Measurements from ENCODE around the gene C6.

C6 gene

DNA sequence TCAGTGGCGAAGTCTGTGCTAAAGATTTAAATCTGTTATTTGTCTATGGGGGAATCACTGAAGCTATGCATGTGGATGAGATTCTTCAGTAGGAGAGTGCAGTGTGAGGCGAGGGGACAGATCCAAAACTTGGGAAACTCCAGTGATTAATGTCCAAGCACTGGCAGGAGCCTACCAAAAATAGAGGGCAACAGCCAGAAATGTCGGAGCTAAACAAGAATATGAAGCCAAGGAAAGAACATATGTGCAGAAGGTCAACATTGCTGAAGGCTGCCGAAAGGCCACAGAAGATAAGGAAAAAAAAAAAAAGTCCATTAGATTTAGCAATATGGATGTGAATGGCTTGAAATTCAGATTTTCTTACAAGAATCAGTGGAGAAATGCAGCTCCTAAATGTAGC is 61.8 kb downstream of the C6 start:
- Histone ChIP-seq H2AFZ (ENCODE audit: low read depth, low read length, severe bottlenecking) (no peak overlapping the region), H3K27me3 (ENCODE audit: low read length) (no peaks in the 10 kb centered on the region; the same call in 1 of the 2 replicates), H3K36me3 (ENCODE audit: low read length) (no peaks in the 10 kb centered on the region), H4K20me1 (ENCODE audit: low read depth, low read length) (no peaks in the 10 kb centered on the region), H3K79me2 (ENCODE audit: insufficient read depth, low read length) (no peaks in the 10 kb centered on the region), H3K4me2 (ENCODE audit: low read depth, low read length, poor library complexity, severe bottlenecking) (no peak overlapping the region), H3K27ac (ENCODE audit: low read depth, low read length) (no peak overlapping the region), H3K4me3 (ENCODE audit: insufficient read depth, low read length, poor library complexity, severe bottlenecking) (no peak overlapping the region), H3K9me2 (replicated peaks; ENCODE audit: insufficient read depth, low read length) (no peaks in the 10 kb centered on the region), H3F3A (ENCODE audit: insufficient read depth) (no peaks in the 10 kb centered on the region), H3K9me3 (ENCODE audit: insufficient read depth, low read length) (no peaks in the 10 kb centered on the region), H3K9ac (ENCODE audit: low read length) (no peak overlapping the region)
- TF ChIP-seq, protein P1, sequence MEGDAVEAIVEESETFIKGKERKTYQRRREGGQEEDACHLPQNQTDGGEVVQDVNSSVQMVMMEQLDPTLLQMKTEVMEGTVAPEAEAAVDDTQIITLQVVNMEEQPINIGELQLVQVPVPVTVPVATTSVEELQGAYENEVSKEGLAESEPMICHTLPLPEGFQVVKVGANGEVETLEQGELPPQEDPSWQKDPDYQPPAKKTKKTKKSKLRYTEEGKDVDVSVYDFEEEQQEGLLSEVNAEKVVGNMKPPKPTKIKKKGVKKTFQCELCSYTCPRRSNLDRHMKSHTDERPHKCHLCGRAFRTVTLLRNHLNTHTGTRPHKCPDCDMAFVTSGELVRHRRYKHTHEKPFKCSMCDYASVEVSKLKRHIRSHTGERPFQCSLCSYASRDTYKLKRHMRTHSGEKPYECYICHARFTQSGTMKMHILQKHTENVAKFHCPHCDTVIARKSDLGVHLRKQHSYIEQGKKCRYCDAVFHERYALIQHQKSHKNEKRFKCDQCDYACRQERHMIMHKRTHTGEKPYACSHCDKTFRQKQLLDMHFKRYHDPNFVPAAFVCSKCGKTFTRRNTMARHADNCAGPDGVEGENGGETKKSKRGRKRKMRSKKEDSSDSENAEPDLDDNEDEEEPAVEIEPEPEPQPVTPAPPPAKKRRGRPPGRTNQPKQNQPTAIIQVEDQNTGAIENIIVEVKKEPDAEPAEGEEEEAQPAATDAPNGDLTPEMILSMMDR (IDR thresholded peaks at IDR 0.05; ENCODE audit: insufficient read depth, low read length, poor library complexity, severe bottlenecking), result no peak
- TF ChIP-seq EZH2phosphoT487 (conservative IDR thresholded peaks at IDR 0.05; ENCODE audit: low read length), result no peak

DNA sequence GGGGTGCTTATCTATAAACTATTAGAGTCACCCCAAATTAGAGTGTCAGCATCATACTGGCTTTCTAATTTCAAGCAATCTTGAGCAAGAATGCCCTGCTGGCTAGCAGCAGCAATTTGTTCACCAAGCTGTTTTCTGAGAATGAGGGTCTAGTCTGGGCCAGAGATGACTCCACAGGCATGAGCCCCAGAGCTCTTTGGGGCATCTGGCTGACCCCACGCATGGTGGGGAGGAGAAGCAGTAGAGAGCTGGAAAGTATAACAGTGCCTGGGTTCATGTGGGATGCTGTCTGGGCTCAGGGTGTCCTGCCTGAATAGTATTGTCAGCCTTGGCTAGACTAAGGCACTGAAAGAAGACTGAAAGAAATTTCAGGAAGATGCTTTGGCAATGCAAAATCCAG is 64.9 kb downstream of the C6 start:
- TF ChIP-seq, protein P1 (IDR thresholded peaks at IDR 0.05; ENCODE audit: insufficient read depth, low read length, poor library complexity, severe bottlenecking), result no peak
- no peak for TF ChIP-seq EZH2phosphoT487 (conservative IDR thresholded peaks at IDR 0.05; ENCODE audit: low read length)
- Histone ChIP-seq H3K27ac (ENCODE audit: low read depth, low read length) (no peak overlapping the region), H3K4me2 (ENCODE audit: low read depth, low read length, poor library complexity, severe bottlenecking) (no peak overlapping the region), H3K79me2 (ENCODE audit: insufficient read depth, low read length) (no peaks in the 10 kb centered on the region), H3K36me3 (ENCODE audit: low read length) (no peaks in the 10 kb centered on the region), H3K9me3 (ENCODE audit: insufficient read depth, low read length) (no peaks in the 10 kb centered on the region), H3K9me2 (replicated peaks; ENCODE audit: insufficient read depth, low read length) (no peaks in the 10 kb centered on the region), H3F3A (ENCODE audit: insufficient read depth) (no peaks in the 10 kb centered on the region), H3K4me3 (ENCODE audit: insufficient read depth, low read length, poor library complexity, severe bottlenecking) (no peak overlapping the region), H3K9ac (ENCODE audit: low read length) (no peak overlapping the region), H4K20me1 (ENCODE audit: low read depth, low read length) (no peaks in the 10 kb centered on the region), H2AFZ (ENCODE audit: low read depth, low read length, severe bottlenecking) (no peak overlapping the region), H3K27me3 (ENCODE audit: low read length) (no peaks in the 10 kb centered on the region; the same call in 1 of the 2 replicates)

DNA sequence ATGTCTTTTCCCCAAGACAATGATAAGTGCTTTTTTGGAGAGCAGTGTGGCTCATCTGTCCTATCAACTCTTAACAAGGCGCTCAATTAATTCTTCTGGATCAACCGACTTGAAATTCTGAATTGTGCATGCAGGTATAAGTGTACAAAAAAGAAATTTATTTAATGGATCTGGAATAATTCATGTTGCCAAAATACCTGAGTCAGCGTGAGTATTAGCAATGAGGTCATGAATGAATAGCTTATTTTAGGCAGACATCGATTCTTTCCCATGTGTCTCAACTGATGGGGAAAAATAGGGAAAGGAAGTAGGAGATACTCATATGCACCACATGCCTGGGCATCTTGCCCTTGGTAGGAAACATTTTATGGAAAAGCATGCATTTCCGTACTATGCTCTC is 68.0 kb downstream of the C6 start:
- no peaks in the 10 kb centered on the region for H4K20me1 ChIP-seq (ENCODE audit: low read depth, low read length)
- H3K4me3 ChIP-seq (ENCODE audit: insufficient read depth, low read length, poor library complexity, severe bottlenecking), result no peak overlapping the region
- H3K79me2 ChIP-seq (ENCODE audit: insufficient read depth, low read length), result no peaks in the 10 kb centered on the region
- no peaks in the 10 kb centered on the region for H3K27me3 ChIP-seq (ENCODE audit: low read length)
- no peaks in the 10 kb centered on the region for H3K9me2 ChIP-seq (replicated peaks; ENCODE audit: insufficient read depth, low read length)
- no peaks in the 10 kb centered on the region for H3K36me3 ChIP-seq (ENCODE audit: low read length)
- no peak for TF ChIP-seq EZH2phosphoT487 (conservative IDR thresholded peaks at IDR 0.05; ENCODE audit: low read length)
- TF ChIP-seq, protein P1 (IDR thresholded peaks at IDR 0.05; ENCODE audit: insufficient read depth, low read length, poor library complexity, severe bottlenecking), result no peak
- H2AFZ ChIP-seq (ENCODE audit: low read depth, low read length, severe bottlenecking), result no peak overlapping the region
- no peaks in the 10 kb centered on the region for H3K9me3 ChIP-seq (ENCODE audit: insufficient read depth, low read length)
- H3K9ac ChIP-seq (ENCODE audit: low read length), result no peak overlapping the region
- H3K27ac ChIP-seq (ENCODE audit: low read depth, low read length), result no peak overlapping the region
- no peaks in the 10 kb centered on the region for H3F3A ChIP-seq (ENCODE audit: insufficient read depth)
- no peak overlapping the region for H3K4me2 ChIP-seq (ENCODE audit: low read depth, low read length, poor library complexity, severe bottlenecking)
